GM12874 (cell line): ENCODE results near the gene GALNT18.

Source experiments
- TF ChIP-seq, protein P1 (sequence below): IDR thresholded peaks from 2 replicates; pipeline ENCODE4 v1.5.1; 2011; ENCODE audit warnings: low read depth, mild to moderate bottlenecking, control low read depth, low read length, moderate library complexity; ENCODE audit not compliant: insufficient read depth

The GALNT18 gene

DNA sequence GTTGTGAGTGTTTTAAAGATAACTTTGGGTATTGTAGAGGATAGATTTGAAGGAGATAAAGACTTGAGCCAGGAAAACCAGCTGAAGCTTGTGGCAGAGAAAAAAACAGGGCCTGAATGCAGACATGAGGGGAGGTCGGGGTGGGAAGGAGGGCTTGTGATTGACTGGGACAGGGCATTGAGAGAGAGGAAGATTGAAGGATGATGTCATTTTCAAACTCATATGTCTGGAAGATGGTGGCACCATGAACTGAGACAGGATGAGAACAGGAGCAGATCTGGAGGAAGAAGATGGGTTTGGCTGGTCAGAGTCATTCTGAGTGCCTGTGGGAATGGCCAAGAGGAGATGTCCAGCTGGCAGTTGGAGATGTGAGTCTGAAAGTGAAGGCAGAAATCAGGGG, 283.5 kb downstream of the GALNT18 start:
- TF ChIP-seq, protein P1, sequence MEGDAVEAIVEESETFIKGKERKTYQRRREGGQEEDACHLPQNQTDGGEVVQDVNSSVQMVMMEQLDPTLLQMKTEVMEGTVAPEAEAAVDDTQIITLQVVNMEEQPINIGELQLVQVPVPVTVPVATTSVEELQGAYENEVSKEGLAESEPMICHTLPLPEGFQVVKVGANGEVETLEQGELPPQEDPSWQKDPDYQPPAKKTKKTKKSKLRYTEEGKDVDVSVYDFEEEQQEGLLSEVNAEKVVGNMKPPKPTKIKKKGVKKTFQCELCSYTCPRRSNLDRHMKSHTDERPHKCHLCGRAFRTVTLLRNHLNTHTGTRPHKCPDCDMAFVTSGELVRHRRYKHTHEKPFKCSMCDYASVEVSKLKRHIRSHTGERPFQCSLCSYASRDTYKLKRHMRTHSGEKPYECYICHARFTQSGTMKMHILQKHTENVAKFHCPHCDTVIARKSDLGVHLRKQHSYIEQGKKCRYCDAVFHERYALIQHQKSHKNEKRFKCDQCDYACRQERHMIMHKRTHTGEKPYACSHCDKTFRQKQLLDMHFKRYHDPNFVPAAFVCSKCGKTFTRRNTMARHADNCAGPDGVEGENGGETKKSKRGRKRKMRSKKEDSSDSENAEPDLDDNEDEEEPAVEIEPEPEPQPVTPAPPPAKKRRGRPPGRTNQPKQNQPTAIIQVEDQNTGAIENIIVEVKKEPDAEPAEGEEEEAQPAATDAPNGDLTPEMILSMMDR: no peak

DNA sequence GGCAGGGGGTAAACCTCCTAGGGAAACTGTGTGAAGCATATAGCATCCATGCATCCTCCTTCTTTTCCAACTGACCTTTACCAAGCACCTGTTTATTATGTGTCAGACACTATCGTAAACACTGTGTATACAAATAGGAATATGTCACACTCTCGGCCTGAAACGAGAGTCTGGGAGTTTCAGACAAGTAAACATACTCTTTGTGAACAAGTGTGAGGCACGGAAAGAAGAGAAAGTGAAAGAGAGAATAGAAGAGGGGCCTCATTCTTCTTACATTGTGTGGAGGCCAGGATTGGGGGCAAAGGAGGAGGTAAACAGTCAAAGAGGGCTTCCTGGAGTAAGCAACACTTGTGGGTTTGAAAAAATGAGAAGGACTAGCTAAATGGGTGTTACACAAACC, 285.1 kb downstream of the GALNT18 start:
- TF ChIP-seq, protein P1: no peak

DNA sequence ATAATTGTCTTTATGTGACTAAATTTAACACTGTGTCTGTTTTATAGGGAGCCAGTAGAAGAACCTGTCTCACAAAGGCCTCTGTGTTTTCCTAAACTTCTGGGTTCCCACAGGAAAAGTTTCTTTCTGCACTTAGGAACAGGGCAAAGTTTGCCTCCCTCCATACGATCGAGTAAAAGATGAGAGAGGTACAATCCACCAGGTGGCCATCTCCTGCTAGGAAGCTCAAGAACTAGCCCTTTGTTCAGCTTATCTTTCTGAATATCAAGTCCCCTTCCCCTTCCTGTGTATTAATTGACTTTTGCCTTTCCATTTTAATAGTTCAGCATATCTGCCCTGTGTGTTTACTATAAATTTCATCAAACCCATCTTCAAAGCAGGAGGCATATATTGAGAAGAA, 286.8 kb downstream of the GALNT18 start:
- TF ChIP-seq, protein P1: no peak

DNA sequence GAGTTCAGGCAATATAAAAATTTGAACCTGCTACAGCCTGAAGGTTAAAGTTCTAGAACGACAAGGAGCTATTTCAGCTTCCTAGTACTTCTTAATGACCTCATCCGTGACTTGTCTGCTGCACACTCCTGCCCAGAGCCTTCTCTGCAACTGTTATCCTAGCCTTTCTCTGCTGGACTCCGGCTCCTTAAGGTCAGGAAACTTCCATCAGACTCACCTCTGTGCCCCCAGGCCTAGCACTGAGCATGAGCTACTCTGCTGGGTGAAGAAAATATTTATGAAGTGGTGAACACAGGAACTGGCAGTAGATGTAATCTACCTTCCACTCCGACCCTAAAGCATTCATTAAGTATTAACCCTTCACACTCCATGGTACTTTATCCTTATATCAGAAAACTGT, 287.2 kb downstream of the GALNT18 start:
- TF ChIP-seq, protein P1: no peak

DNA sequence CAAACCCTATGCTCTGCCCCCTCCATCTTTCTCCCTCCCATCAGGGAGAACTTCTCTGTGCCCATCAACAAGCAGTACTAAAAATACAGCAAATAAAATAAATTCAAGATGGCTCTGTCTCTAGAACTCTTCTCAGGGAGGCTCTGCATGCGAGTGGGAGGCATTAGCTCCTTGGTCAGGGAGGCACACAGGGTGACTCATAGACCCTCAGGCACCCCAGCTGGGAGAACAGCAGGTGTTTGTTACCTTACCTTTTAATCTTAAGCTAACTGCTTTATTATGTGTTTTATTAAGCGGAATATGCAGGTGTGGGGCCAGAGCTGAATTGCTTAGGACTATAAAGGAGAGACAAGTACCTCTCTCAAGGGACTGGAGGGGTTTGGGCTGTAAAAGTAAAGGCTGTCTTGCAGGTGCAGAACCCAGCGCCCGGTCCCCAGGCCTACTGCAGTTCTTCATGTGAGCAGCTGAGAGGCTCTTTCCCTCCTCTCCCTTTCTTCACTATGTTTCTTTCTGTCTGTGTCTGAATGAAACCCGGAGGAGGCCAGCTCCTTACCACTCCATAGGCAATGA, 289.6 kb downstream of the GALNT18 start:
- TF ChIP-seq, protein P1: no peak

DNA sequence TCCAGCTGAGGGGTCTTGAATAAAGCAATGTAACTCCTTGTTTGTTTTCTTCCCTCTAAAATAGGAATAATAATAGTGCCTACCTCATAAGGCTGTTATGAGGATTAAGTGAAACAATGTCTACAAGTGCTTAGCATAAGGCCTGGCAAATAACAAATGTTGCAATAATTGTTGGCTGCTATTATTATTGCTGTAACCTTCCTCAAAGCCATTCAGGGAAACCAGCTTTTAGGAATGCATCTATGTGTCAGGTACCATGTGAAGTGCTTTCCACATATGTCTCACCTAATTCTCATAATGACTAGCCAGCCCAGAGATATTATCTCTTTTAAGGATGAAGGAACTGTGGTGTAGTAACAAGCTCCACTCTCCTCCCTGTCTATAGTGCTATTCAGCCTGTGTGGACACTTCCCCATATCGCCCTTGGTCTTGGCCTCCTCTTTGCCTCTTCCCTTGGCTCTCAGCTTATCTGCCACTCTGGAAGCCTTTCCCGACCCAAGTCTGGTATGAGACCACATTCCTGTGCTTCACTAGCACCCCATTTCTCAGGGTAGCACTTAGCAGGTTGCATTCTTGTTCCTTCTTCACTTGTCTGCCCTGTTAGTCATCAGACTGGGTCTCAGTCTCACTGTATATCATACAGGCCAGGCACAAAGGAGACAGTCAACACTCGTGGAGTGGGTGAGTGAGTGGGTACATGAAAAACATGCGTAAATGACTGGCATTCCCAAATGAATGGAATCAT, 292.6 kb downstream of the GALNT18 start:
- TF ChIP-seq, protein P1: no peak

DNA sequence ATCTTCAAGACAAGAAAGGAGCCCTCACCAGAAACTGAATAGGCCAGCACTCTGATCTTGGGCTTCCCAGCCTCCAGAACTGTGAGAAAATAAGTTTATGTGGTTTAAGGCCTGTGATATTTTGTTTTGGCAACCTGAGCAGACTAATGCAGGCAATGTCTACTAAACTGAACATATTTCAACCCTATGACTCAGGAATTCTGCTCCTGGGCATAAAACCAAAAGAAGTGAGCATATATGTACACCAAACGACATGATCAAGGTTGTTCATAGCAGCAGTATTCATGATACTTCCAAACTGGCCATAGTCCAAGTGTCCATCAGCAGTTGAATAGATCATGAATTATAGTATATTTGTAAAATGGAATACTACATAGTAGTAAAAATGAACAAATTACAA, 297.7 kb downstream of the GALNT18 start:
- TF ChIP-seq, protein P1: no peak
